ENCODE data around the gene BACE2. TPM values are rescaled to one million over a fixed set of nuclear protein-coding genes. Genes with fewer than 3 reads are reported as not detected.
A peak's percentile ranks its signal among the peaks of the same experiment; 100 is the strongest.

The BACE2 gene
- polyA plus RNA-seq, 2 of the 4 experiments (the other 2 are of a cell fraction): 15.2 to 26.0 TPM

GRCh38 chr21:41143596-41144325, 24.2 kb upstream of the BACE2 start:
- FAIRE-seq (no peak), DNase-seq (ENCODE audit: low read depth in 1 of 2, low spot score in 1 of 2) (no peak), ATAC-seq (no peak)
- Histone ChIP-seq H3K9me3 (no peaks in the 10 kb centered on the region), H3K27ac (no peak overlapping the region), H3K4me1 (no peaks in the 10 kb centered on the region), H3K4me2 (no peak overlapping the region), H3K4me3 (no peak overlapping the region)
- TF ChIP-seq CHD2 (IDR thresholded peaks at IDR 0.05; ENCODE audit: low read length, partially characterized antibody): no peak
- no peak for TF ChIP-seq HOXB5 (CRISPR knock-in tag; IDR thresholded peaks at IDR 0.05)
- WGBS (ENCODE audit: missing lambda C conversion rate): 39% methylated on average over 8 of the region's 10 CpGs
- POLR2A ChIA-PET: no interaction called here
- CTCF ChIA-PET: interaction anchor here (4.3 kb wide), 1 partner anchor 10 kb away, joined by 19 read pairs; no protein-coding TSS in a partner anchor

GRCh38 chr21:41147096-41147978, 20.6 kb upstream of the BACE2 start:
- CTCF ChIA-PET: interaction anchor here (0.9 to 1.6 kb wide), 3 partner anchors 9 to 23 kb away, joined by 3 to 9 read pairs (median 5); no protein-coding TSS in a partner anchor
- POLR2A ChIA-PET: no interaction called here
- DNase-seq (ENCODE audit: low read depth in 1 of 2, low spot score in 1 of 2) (no peak), ATAC-seq (peak in 1 of 2 experiments; percentile 36; a peak in 1 of 6 replicates), FAIRE-seq (no peak)
- Histone ChIP-seq H3K4me3 (no peak overlapping the region), H3K9me3 (no peaks in the 10 kb centered on the region), H3K4me1 (no peaks in the 10 kb centered on the region), H3K4me2 (no peak overlapping the region), H3K27ac (no peak overlapping the region)
- WGBS (ENCODE audit: missing lambda C conversion rate): 30% methylated on average over 8 of the region's 13 CpGs
- no peak for TF ChIP-seq E2F6 (IDR thresholded peaks at IDR 0.05; ENCODE audit: borderline replicate concordance, low read depth)

DNA sequence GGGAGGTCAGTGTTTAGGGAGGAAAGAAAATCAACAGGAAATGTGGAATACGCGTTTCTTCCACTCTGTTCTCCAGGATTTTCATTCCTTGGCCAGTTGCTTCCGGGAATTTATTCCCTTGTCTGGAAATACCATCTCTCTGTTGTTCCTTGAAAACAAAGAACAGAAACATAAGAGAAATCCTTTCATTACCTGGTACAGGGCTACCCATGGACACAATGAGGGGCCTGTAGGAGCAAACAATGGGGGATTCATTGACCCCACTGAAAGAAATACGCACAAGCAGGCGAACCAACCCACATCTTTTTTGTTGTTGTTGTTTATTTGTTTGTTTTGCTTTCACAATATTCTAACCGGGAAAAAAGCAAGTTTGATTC, 20.0 kb upstream of the BACE2 start:
- Histone ChIP-seq H3K4me3 (no peak overlapping the region), H3K27ac (no peak overlapping the region), H3K4me2 (no peak overlapping the region), H3K9me3 (no peaks in the 10 kb centered on the region), H3K4me1 (no peaks in the 10 kb centered on the region)
- FAIRE-seq (no peak), ATAC-seq (no peak), DNase-seq (ENCODE audit: low read depth in 1 of 2, low spot score in 1 of 2) (no peak)
- CTCF ChIA-PET: interaction anchor here (1.2 to 1.7 kb wide), 3 partner anchors 8 to 14 kb away, joined by 3 to 9 read pairs (median 8); no protein-coding TSS in a partner anchor
- WGBS (ENCODE audit: missing lambda C conversion rate): 69% methylated on average over 6 of the region's 6 CpGs
- TF ChIP-seq POLR2A (IDR thresholded peaks at IDR 0.05; ENCODE audit: low read length): no peak
- no peak for TF ChIP-seq EP300 (IDR thresholded peaks at IDR 0.05)
- no peak for TF ChIP-seq EHF (CRISPR knock-in tag; IDR thresholded peaks at IDR 0.05)
- TF ChIP-seq RNF2 (IDR thresholded peaks at IDR 0.05; ENCODE audit: borderline replicate concordance, low read depth): no peak
- TF ChIP-seq TFCP2L1 (CRISPR knock-in tag; IDR thresholded peaks at IDR 0.05): no peak
- POLR2A ChIA-PET: no interaction called here

GRCh38 chr21:41148798-41149197, 19.2 kb upstream of the BACE2 start:
- Histone ChIP-seq H3K27ac (no peak overlapping the region), H3K9me3 (no peaks in the 10 kb centered on the region), H3K4me1 (no peaks in the 10 kb centered on the region), H3K4me3 (no peak overlapping the region), H3K4me2 (no peak overlapping the region)
- TF ChIP-seq JUNB (IDR thresholded peaks at IDR 0.05) (no peak), NR3C1 (IDR thresholded peaks at IDR 0.05) (no peak), CEBPB (IDR thresholded peaks at IDR 0.05) (no peak), POLR2AphosphoS2 (conservative IDR thresholded peaks at IDR 0.05; ENCODE audit: low read length) (no peak), ESRRA (IDR thresholded peaks at IDR 0.05; ENCODE audit: borderline replicate concordance, low read length) (no peak), NPAS2 (CRISPR knock-in tag; IDR thresholded peaks at IDR 0.05; ENCODE audit: borderline replicate concordance) (no peak), FOSL2 (IDR thresholded peaks at IDR 0.05) (no peak), FOSL2 (CRISPR knock-in tag; IDR thresholded peaks at IDR 0.05) (no peak), EHMT2 (IDR thresholded peaks at IDR 0.05; ENCODE audit: low read depth) (no peak), CHD4 (IDR thresholded peaks at IDR 0.05; ENCODE audit: borderline replicate concordance) (no peak), RFX5 (IDR thresholded peaks at IDR 0.05) (no peak), ZSCAN20 (CRISPR knock-in tag; IDR thresholded peaks at IDR 0.05) (no peak), CTCF (IDR thresholded peaks at IDR 0.05) (no peak), EHF (CRISPR knock-in tag; IDR thresholded peaks at IDR 0.05) (no peak), RARB (CRISPR knock-in tag; IDR thresholded peaks at IDR 0.05) (no peak), KDM1A (IDR thresholded peaks at IDR 0.05; ENCODE audit: low read depth) (no peak)
- ATAC-seq (no peak), FAIRE-seq (no peak), DNase-seq (ENCODE audit: low read depth in 1 of 2, low spot score in 1 of 2) (no peak)
- POLR2A ChIA-PET: no interaction called here
- 70% methylated on average over 11 of the region's 11 CpGs for WGBS (ENCODE audit: missing lambda C conversion rate)
- CTCF ChIA-PET: interaction anchor here (1.1 to 1.7 kb wide), 3 partner anchors 10 to 19 kb away, joined by 3 to 8 read pairs (median 3); partner anchors contain the start of gene BACE2
